ENCODE measurements around the gene USP25. TPM values are rescaled to one million over a fixed set of nuclear protein-coding genes. Genes with fewer than 3 reads are reported as not detected.

Gene USP25
- total RNA-seq, 1 experiment from 2014 or later: 25.3 TPM

- in situ Hi-C loops (cut with HindIII; ENCODE audit: low pct_unique_long_range_greater_than_20kb, low sequenced_read_pairs): no loop called here
- no peak for DNase-seq (ENCODE audit: low read depth, low spot score)
Measured at GRCh38 chr21:15826908-15827601, 97.3 kb downstream of the USP25 start.

DNA sequence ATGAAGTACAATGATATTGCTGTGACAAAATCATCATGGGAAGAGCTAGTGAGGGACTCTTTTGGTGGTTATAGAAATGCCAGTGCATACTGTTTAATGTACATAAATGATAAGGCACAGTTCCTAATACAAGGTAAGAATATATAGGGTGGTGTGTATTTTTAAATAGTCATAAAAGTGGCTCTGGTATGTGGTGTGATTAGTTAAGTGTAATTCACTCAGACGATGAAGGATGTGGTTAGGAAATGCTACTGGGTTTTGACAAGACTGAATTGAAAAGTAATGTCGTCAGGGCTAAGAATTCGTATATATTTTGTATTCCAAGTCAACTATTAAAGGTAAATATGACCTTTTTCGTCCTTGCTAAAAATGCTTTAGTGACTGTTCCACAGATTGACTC lies 101.7 kb downstream of the USP25 start:
- DNase-seq (ENCODE audit: low read depth, low spot score): no peak
- in situ Hi-C loops (cut with HindIII; ENCODE audit: low pct_unique_long_range_greater_than_20kb, low sequenced_read_pairs): no loop called here

DNA sequence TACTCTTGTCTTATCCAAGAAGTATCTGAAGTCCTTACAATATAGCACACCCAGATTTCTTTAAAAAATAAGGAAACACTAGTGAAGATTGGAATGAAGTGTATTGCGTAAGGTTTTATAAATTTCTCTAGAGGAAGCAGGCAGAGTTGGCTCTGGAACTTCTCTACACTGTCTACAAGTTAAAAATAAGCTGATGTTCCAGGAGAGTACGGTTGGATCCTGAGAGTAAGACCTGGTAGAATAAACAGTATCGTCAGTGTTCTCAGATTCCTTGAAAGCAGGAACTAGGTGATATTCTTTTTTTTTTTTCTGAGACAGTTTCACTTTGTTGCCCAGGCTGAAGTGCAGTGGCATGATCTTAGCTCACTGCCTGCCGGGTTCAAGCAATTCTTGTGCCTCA lies 107.9 kb downstream of the USP25 start:
- DNase-seq (ENCODE audit: low read depth, low spot score): no peak
- in situ Hi-C loops (cut with HindIII; ENCODE audit: low pct_unique_long_range_greater_than_20kb, low sequenced_read_pairs): no loop called here

- in situ Hi-C loops (cut with HindIII; ENCODE audit: low pct_unique_long_range_greater_than_20kb, low sequenced_read_pairs): no loop called here
- DNase-seq (ENCODE audit: low read depth, low spot score): no peak
Measured at GRCh38 chr21:15839026-15839425, 109.2 kb downstream of the USP25 start.

DNA sequence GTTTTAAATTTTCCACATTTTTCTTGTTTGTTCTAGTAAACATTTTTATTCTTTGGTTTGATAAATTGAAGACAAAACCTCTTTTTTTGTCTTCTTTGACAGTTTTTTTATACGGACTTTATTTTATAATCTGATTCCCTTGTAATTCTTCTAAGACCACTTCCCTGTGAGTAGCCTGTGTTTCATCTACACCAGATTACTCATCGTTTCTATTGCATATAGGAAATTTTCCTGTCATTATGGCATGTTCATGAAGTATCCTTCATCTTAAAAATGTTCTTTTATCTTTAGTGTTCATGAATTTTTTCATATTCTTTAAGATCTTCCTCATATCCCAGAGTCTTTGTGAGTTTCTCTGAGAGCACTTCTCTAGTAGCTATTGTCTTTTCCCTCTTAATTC lies 109.8 kb downstream of the USP25 start:
- DNase-seq (ENCODE audit: low read depth, low spot score): no peak
- in situ Hi-C loops (cut with HindIII; ENCODE audit: low pct_unique_long_range_greater_than_20kb, low sequenced_read_pairs): no loop called here

DNA sequence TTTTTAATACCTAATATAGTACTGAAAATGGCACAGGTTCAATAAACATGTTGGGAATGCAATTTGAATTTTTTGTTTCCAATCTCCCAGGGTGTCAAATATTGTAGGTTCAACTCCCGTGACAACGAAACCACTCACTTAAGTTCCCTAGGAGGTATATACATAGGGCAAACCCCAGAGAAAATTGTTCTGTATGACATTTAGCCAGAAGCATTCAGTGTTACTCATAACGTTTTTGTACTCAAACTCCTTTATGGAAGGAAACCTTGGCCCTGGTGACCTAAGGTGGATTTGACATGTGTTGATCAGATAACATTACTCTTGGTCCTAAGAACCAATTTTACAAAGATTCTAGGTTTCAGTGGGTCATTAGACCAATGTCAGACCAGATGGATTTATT lies 110.6 kb downstream of the USP25 start:
- in situ Hi-C loops (cut with HindIII; ENCODE audit: low pct_unique_long_range_greater_than_20kb, low sequenced_read_pairs): no loop called here
- no peak for DNase-seq (ENCODE audit: low read depth, low spot score)

DNA sequence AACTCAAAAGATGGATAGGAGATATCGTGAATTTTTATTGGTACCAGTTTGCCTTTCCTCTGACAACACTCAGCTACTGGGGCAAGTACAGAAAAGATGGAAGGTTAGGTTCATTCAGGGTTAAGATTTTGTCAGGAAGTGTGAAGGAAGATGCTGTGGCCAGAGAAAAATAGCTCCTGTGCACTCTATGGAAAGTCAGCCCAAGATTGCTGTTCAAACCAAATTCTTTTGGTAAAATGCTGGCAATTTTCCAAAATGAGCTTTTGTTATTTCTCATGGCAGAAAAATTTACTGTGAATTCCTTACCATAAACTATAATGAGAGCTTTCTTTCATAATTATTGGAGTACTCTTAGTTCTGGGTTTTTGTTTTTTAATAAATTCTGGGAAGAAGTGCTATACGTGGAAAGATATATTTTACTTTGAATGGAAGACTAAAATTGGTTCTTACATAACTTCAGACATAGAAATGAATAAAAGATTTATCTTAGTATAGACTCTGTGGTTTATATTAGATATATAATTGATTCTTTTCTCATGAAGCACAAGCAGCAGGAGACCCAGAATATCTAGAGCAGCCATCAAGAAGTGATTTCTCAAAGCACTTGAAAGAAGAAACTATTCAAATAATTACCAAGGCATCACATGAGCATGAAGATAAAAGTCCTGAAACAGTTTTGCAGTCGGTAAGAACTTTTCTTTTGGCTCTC lies 112.2 kb downstream of the USP25 start:
- DNase-seq (ENCODE audit: low read depth, low spot score): no peak
- in situ Hi-C loops (cut with HindIII; ENCODE audit: low pct_unique_long_range_greater_than_20kb, low sequenced_read_pairs): no loop called here

DNA sequence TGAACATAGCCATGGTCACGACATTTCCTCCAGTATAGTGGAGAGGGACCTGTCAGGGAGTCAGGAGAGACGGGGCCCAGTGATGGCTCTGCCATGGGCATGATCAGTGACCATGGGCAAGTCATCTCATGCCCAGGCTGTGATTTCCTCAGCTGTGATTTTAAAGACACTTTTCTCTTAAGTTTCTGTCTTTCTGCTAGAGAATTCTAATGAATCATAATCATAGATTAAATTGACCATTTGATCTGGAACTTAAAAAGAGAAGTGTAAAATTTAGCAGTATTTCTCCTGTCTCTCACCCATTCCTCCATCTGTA lies 112.7 kb downstream of the USP25 start:
- no peak for DNase-seq (ENCODE audit: low read depth, low spot score)
- in situ Hi-C loops (cut with HindIII; ENCODE audit: low pct_unique_long_range_greater_than_20kb, low sequenced_read_pairs): no loop called here

- no peak for DNase-seq (ENCODE audit: low read depth, low spot score)
- in situ Hi-C loops (cut with HindIII; ENCODE audit: low pct_unique_long_range_greater_than_20kb, low sequenced_read_pairs): no loop called here
Measured at GRCh38 chr21:15843766-15844165, 114.0 kb downstream of the USP25 start.

GRCh38 chr21:15848634-15849560 lies 119.1 kb downstream of the USP25 start:
- in situ Hi-C loops (cut with HindIII; ENCODE audit: low pct_unique_long_range_greater_than_20kb, low sequenced_read_pairs): no loop called here
- DNase-seq (ENCODE audit: low read depth, low spot score): no peak

GRCh38 chr21:15849927-15850326 lies 120.1 kb downstream of the USP25 start:
- DNase-seq (ENCODE audit: low read depth, low spot score): no peak
- in situ Hi-C loops (cut with HindIII; ENCODE audit: low pct_unique_long_range_greater_than_20kb, low sequenced_read_pairs): no loop called here

DNA sequence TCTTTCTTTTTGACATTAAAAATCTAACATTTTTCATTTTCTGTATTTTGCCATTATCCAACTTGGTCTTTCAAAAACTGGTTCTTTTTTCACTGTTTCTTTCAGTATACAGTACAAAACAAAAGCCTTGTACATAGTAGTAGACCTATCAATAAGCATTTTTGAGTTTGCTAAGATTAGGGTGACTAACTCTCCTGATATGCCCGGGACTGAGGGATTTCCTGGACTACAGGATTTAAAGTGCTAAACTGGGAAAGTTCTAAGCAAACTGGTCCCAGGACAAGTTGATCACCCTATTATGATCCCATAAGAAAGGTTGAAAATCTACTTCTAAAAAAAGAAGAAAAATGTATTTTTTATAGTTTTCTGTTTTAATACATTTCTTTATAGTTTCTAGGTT lies 120.9 kb downstream of the USP25 start:
- no peak for DNase-seq (ENCODE audit: low read depth, low spot score)
- in situ Hi-C loops (cut with HindIII; ENCODE audit: low pct_unique_long_range_greater_than_20kb, low sequenced_read_pairs): no loop called here

DNA sequence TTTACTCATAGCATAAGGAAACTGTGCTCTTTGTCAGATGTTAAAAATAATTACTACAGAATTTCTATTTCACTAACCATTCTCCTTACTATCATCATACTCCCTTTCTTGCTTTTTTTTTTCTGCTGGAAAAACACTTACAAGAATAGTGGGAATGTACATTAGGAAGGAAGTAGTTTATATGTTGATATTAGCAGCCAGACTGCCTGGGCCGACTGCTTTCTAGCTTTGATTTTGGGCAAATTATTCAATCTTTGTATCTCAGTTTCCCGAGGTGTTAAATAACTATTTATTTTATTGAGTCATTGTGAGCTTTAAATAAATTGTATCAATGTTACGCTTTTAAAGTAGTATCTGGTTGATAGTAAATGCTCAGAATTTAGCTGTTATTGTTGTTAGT lies 122.4 kb downstream of the USP25 start:
- DNase-seq (ENCODE audit: low read depth, low spot score): no peak

DNA sequence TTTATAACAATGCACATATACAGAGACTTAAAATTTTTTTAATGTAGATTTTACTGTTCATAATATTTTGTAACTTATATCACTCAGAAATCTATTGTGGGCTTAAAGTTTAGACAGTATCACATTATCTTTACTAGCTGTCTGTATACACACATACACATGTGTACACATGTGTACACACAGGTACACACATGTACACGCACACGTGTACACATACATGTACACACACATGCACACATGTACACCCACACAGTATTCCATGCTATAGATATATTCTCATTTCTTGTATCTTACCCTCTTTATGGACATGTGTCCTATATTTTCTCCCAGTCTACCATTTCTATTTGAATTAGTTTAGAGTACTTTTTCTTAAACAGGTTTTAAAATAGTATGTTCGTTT lies 123.3 kb downstream of the USP25 start:
- DNase-seq (ENCODE audit: low read depth, low spot score): no peak
- in situ Hi-C loops (cut with HindIII; ENCODE audit: low pct_unique_long_range_greater_than_20kb, low sequenced_read_pairs): no loop called here

More for the DNA sequence above, 122.4 kb downstream of the USP25 start:
- in situ Hi-C loops (cut with HindIII; ENCODE audit: low pct_unique_long_range_greater_than_20kb, low sequenced_read_pairs): no loop called here

DNA sequence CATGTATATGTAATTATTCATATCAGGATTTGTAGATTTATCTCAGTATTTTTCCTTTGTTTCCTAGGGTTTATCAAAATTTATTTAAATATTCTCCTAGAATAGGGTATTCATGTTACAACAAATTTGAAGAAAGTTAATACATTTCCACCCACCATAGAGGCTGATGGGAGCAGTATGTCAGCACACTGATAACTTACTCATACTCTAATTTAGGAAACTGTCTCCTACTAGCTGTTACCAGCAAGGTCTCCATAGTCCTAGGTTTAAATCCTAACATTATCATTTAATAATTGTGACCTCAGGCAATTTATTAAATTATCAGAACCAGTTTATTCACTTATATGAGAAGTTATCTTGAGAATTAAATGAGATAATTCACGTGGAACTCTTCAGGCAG lies 127.0 kb downstream of the USP25 start:
- DNase-seq (ENCODE audit: low read depth, low spot score): no peak
- in situ Hi-C loops (cut with HindIII; ENCODE audit: low pct_unique_long_range_greater_than_20kb, low sequenced_read_pairs): no loop called here

GRCh38 chr21:15857740-15858139 lies 128.0 kb downstream of the USP25 start:
- no peak for DNase-seq (ENCODE audit: low read depth, low spot score)
- in situ Hi-C loops (cut with HindIII; ENCODE audit: low pct_unique_long_range_greater_than_20kb, low sequenced_read_pairs): no loop called here

DNA sequence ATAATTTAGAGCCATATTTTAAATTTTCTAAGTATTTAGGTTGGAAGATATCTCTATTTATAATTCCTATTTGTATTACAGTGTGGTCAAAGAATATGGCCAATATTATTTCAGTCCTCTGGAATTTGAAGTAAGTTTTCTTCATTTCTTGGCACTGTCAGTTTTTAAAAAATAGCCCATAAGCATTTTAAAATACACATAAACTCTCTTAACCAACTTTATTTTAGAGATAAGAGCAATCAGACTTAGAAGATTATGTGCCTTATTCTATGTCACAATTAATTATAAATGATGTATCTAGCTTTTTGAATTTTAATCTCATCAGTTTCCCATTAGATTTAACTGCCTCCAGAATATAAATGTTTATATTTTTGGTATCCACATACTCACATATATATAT lies 130.8 kb downstream of the USP25 start:
- in situ Hi-C loops (cut with HindIII; ENCODE audit: low pct_unique_long_range_greater_than_20kb, low sequenced_read_pairs): no loop called here
- DNase-seq (ENCODE audit: low read depth, low spot score): no peak

- no peak for DNase-seq (ENCODE audit: low read depth, low spot score)
- in situ Hi-C loops (cut with HindIII; ENCODE audit: low pct_unique_long_range_greater_than_20kb, low sequenced_read_pairs): no loop called here
Measured at GRCh38 chr21:15868940-15869339, 139.2 kb downstream of the USP25 start.

- in situ Hi-C loops (cut with HindIII; ENCODE audit: low pct_unique_long_range_greater_than_20kb, low sequenced_read_pairs): no loop called here
- DNase-seq (ENCODE audit: low read depth, low spot score): no peak
Measured at GRCh38 chr21:15870819-15871218, 141.0 kb downstream of the USP25 start.
